Heart left ventricle (tissue), 16 donors: ENCODE data around the gene CRYGN. TPM values are rescaled to one million over a fixed set of nuclear protein-coding genes. Genes with fewer than 3 reads are reported as not detected.
A peak's percentile ranks its signal among the peaks of the same experiment; 100 is the strongest.

Source experiments
- ATAC-seq, 4 donors: fragments of 200-7000 bp; cut with Tn5 transposase; one replicate each; pipeline ENCODE4 v1.9.1; 2020 to 2022; ENCODE audit warnings: moderate library complexity in 4 of 4, mild to moderate bottlenecking in 3 of 4, moderate number of reproducible peaks in 1 of 4
- DNase-seq, 5 donors: peaks; one replicate each; pipeline ENCODE4 v3.0.0-alpha.2; 2020
- H3K27ac ChIP-seq, 12 donors: fragments of 200-600 bp; sonication (generic) in 4 of 12; one replicate each; pipeline versions ENCODE4 v1.5.0 to v1.8.0; 2016 to 2022; ENCODE audit warnings: mild to moderate bottlenecking in 2 of 12
- H3K27me3 ChIP-seq, 9 donors: fragments of 200-600 bp; sonication (generic) in 2 of 9; one replicate each; pipeline versions ENCODE4 v1.5.1 to v1.8.0; 2016 to 2022; ENCODE audit warnings: mild to moderate bottlenecking in 3 of 9
- H3K36me3 ChIP-seq, 9 donors: fragments of 200-600 bp; sonication (generic) in 2 of 9; one replicate each; pipeline versions ENCODE4 v1.5.0 to v1.8.0; 2018 to 2022; ENCODE audit warnings: mild to moderate bottlenecking in 2 of 9
- H3K4me1 ChIP-seq, 12 donors: fragments of 200-600 bp; sonication (generic) in 4 of 12; one replicate each; pipeline versions ENCODE4 v1.5.0 to v1.8.0; 2016 to 2022; ENCODE audit warnings: mild to moderate bottlenecking in 3 of 12
- H3K4me3 ChIP-seq, 12 donors: fragments of 200-600 bp; sonication (generic) in 4 of 12; one replicate each; pipeline versions ENCODE4 v1.5.0 to v1.8.0; 2017 to 2022; ENCODE audit warnings: mild to moderate bottlenecking in 9 of 12, moderate library complexity in 4 of 12
- H3K9me3 ChIP-seq, 12 donors: fragments of 200-600 bp; sonication (generic) in 4 of 12; one replicate each; pipeline versions ENCODE4 v1.5.0 to v1.8.0; 2016 to 2022; ENCODE audit warnings: mild to moderate bottlenecking in 1 of 12
- CTCF ChIP-seq, 12 donors: fragments of 200-600 bp; sonication (generic) in 4 of 12; IDR thresholded peaks; one replicate each; pipeline versions ENCODE4 v1.5.0 to v1.8.0; 2018 to 2022; ENCODE audit warnings: antibody characterized with exemption in 12 of 12, mild to moderate bottlenecking in 5 of 12
- POLR2A ChIP-seq, 2 donors: fragments of 450-650 bp; IDR thresholded peaks; one replicate each; pipeline ENCODE4 v1.6.1; 2017; ENCODE audit warnings: antibody characterized with exemption in 2 of 2, mild to moderate bottlenecking in 2 of 2, moderate library complexity in 2 of 2
- WGBS, 4 donors: extraction: QIAGEN DNeasy Blood & Tissue Kit in 2 of 4; methylation state at CpG; one replicate each; pipeline versions ENCODE4 v1.1.5 to v1.1.7; 2013 to 2018; 5-methylcytosine and 5-hydroxymethylcytosine counted together
- intact Hi-C, 10 donors: fragments of 100-400 bp; cut with DNase I; formaldehyde crosslinking; loops; one replicate each; pipeline versions ENCODE4 v1.11.1 to v1.14.2; 2022
- polyA plus RNA-seq, 2 donors: library from polyadenylated mRNA; stranded (reverse); fragments of 200-250 nt; gene quantifications; one replicate each; pipeline ENCODE4 v1.2.3, GENCODE V29; 2013
- total RNA-seq, 9 donors: library from RNA; depleted of rRNA in 2 of 9; stranded (reverse); fragments of >200 nt in 2 of 9; fragmentation: NEBNext Ultra II Directional in 3 of 9; extraction: Animal tissue kit (Norgen Biotek cat#: 25700) in 3 of 9; gene quantifications; one replicate each; pipeline versions ENCODE4 v1.1.0 to v1.2.4, GENCODE V29; 2016 to 2023
- donor health status: ischemic (EF 13 %, LVEDD 7.1; RV severe dilation, severe dysfunction).
- donor health status: healthy with polysubstance abuse.
- donor health status: DM: no; HTN: yes; CAD: no.
- donor health status: DM: no; HTN: no; CAD: no.
- donor health status: ischemic (EF 25% LVEDD 6.9; RV normal size, moderate dysfunction).
- donor health status: ischemic (EF 25% LVEDD 5.7; RV mildly dilated, moderate dysfunction).
- donor health status: healthy.
- donor health status: DM: yes; HTN: yes; CAD: no.
- donor health status: ischemic (EF 35%, LVEDD 5.7; RV mildly dilated, moderate dysfunction).
- donor health status: nonischemic (EF 11% LVEDD 7.7; RV severe dilation, severe dysfunction).
- donor health status: DM: yes; HTN: yes; CAD: no.
- donor health status: PGD.
- donor health status: ischemic (EF 29% LVEDD 5.4; RV normal size, mild dysfunction).
- donor health status: nonischemic (EF 23%, LVEDD 6.1; RV moderate dilation, normal function).

CRYGN gene
- total and polyA plus RNA-seq, 11 donors = 0.50 to 0.52 TPM; not detected in 9

GRCh38 chr7:151449990-151450389 is 10.0 kb upstream of the CRYGN start:
- intact Hi-C loops = loop anchor here in 8 of 10 donors (2.0 to 10.0 kb wide), 6 partner anchors 81 to 305 kb away; no protein-coding TSS in a partner anchor
- H3K4me3 ChIP-seq = no peak overlapping the region
- no peak for ATAC-seq
- DNase-seq = no peak
- peaks cover 0 to 9% (median 0%) of the 10 kb centered on the region in 12 donors for H3K4me1 ChIP-seq
- no peaks in the 10 kb centered on the region for H3K36me3 ChIP-seq
- H3K9me3 ChIP-seq = no peaks in the 10 kb centered on the region
- H3K27ac ChIP-seq = no peak overlapping the region
- peaks cover 0 to 4% (median 0%) of the 10 kb centered on the region in 9 donors for H3K27me3 ChIP-seq
- TF ChIP-seq CTCF (IDR thresholded peaks at IDR 0.05) (no peak), POLR2A (IDR thresholded peaks at IDR 0.05) (no peak)
- 90 to 92% (median 91%) methylated on average over 9 of the region's 9 CpGs for whole genome bisulfite sequencing, 4 donors

GRCh38 chr7:151448261-151449252 is 8.6 kb upstream of the CRYGN start:
- ATAC-seq (peak; percentile 45 to 92 (median 85)), DNase-seq (peak; percentile 64 to 82 (median 68))
- H3K27me3 ChIP-seq = peaks cover 0 to 4% (median 0%) of the 10 kb centered on the region in 9 donors
- H3K36me3 ChIP-seq = no peaks in the 10 kb centered on the region
- H3K9me3 ChIP-seq = no peaks in the 10 kb centered on the region
- TF ChIP-seq POLR2A (IDR thresholded peaks at IDR 0.05) (no peak), CTCF (IDR thresholded peaks at IDR 0.05) (peak; percentile 70 to 87 (median 81))
- intact Hi-C loops = loop anchor here (1.0 to 5.0 kb wide), 7 partner anchors 80 to 136 kb away; no protein-coding TSS in a partner anchor
- WGBS, 4 donors = 6 to 19% (median 8%) methylated on average over 37 to 61 of the region's 61 CpGs
- H3K4me3 ChIP-seq = peak overlapping the region; percentile 10 to 79 (median 60)
- H3K4me1 ChIP-seq = peaks cover 0 to 9% (median 0%) of the 10 kb centered on the region in 12 donors
- peak overlapping the region in 5 of 12 donors; percentile 17 to 69 (median 31) for H3K27ac ChIP-seq

- ATAC-seq (peak in 1 of 4 donors; percentile 26), DNase-seq (no peak)
- peak overlapping the region; percentile 10 to 79 (median 60) for H3K4me3 ChIP-seq
- H3K9me3 ChIP-seq = no peaks in the 10 kb centered on the region
- peak overlapping the region in 2 of 12 donors; percentile 40 to 69 for H3K27ac ChIP-seq
- H3K27me3 ChIP-seq = peaks cover 0 to 4% (median 0%) of the 10 kb centered on the region in 9 donors
- 60 to 80% (median 72%) methylated on average over 26 of the region's 26 CpGs for WGBS, 4 donors
- TF ChIP-seq POLR2A (IDR thresholded peaks at IDR 0.05) = no peak
- TF ChIP-seq CTCF (IDR thresholded peaks at IDR 0.05) = no peak
- no peaks in the 10 kb centered on the region for H3K36me3 ChIP-seq
- intact Hi-C loops = loop anchor here (1.0 to 5.0 kb wide), 7 partner anchors 79 to 136 kb away; no protein-coding TSS in a partner anchor
- peaks cover 0 to 9% (median 0%) of the 10 kb centered on the region in 12 donors for H3K4me1 ChIP-seq
These were observed 7.9 kb upstream of the CRYGN start for GRCh38 chr7:151447901-151448260.

GRCh38 chr7:151447312-151447711 is 7.4 kb upstream of the CRYGN start:
- H3K4me3 ChIP-seq = no peak overlapping the region
- WGBS, 4 donors = 97 to 98% (median 98%) methylated on average over 18 of the region's 18 CpGs
- no peak for TF ChIP-seq POLR2A (IDR thresholded peaks at IDR 0.05)
- no peak for TF ChIP-seq CTCF (IDR thresholded peaks at IDR 0.05)
- H3K27ac ChIP-seq = no peak overlapping the region
- intact Hi-C loops = loop anchor here in 3 of 10 donors (5.0 kb wide), 3 partner anchors 80 to 135 kb away; no protein-coding TSS in a partner anchor
- DNase-seq (peak in 1 of 5 donors; percentile 20), ATAC-seq (no peak)
- no peaks in the 10 kb centered on the region for H3K36me3 ChIP-seq
- peaks cover 0 to 4% (median 0%) of the 10 kb centered on the region in 9 donors for H3K27me3 ChIP-seq
- no peaks in the 10 kb centered on the region for H3K9me3 ChIP-seq
- peaks cover 0 to 9% (median 0%) of the 10 kb centered on the region in 12 donors for H3K4me1 ChIP-seq
